ENCODE results near the gene SELENOM. TPM values are rescaled to one million over a fixed set of nuclear protein-coding genes. Genes with fewer than 3 reads are reported as not detected.

Gene SELENOM
- total and polyA plus RNA-seq, 2 of the 8 experiments (the other 6 are each of a cell fraction or from before 2014, with no cell fraction given): 22.7 to 40.0 TPM

- FAIRE-seq: no peak
- Histone ChIP-seq H3K14ac (ENCODE audit: insufficient read length) (no peak overlapping the region), H4K91ac (replicated peaks; ENCODE audit: insufficient read length, low read length) (no peak overlapping the region), H3K4me3 (ENCODE audit: extremely low read depth in 1 of 4, insufficient read depth in 2 of 4, low read depth in 3 of 4, low read length in 4 of 4) (no peak overlapping the region), H3K36me3 (ENCODE audit: control insufficient read depth in 2 of 4, insufficient read depth in 4 of 4, low read length in 3 of 4) (no peaks in the 10 kb centered on the region), H4K5ac (ENCODE audit: insufficient read length, low read depth, low read length) (no peak overlapping the region), H3K23ac (ENCODE audit: insufficient read length) (no peak overlapping the region), H2BK15ac (ENCODE audit: low read length) (peak overlapping the region; percentile 99), H2BK20ac (ENCODE audit: low read length) (peak overlapping the region; percentile 43; the same call in 1 of the 2 replicates), H2BK5ac (ENCODE audit: low read depth, low read length) (peak overlapping the region; percentile 52; the same call in 1 of the 2 replicates), H2AFZ (ENCODE audit: low read length) (no peak overlapping the region), H3K9me3 (ENCODE audit: insufficient read depth in 2 of 2, low read depth in 1 of 2, low read length in 1 of 2) (no peaks in the 10 kb centered on the region), H3K27me3 (replicated peaks in 1 of 4; ENCODE audit: control insufficient read depth in 3 of 4, extremely low read depth in 1 of 4, insufficient read depth in 3 of 4, low read length in 3 of 4) (no peaks in the 10 kb centered on the region; a peak in 1 of 7 replicates), H3K79me2 (ENCODE audit: control insufficient read depth in 1 of 2, insufficient read depth in 2 of 2, low read length in 2 of 2) (no peaks in the 10 kb centered on the region), H2AK5ac (ENCODE audit: low read depth, low read length) (peak overlapping the region; percentile 75; the same call in 1 of the 2 replicates), H4K8ac (ENCODE audit: extremely low read depth, insufficient read depth, low read length) (no peak overlapping the region), H3K4me2 (ENCODE audit: insufficient read depth in 1 of 2, low read depth in 2 of 2, low read length in 2 of 2) (no peak overlapping the region), H3K9ac (replicated peaks in 1 of 4; ENCODE audit: extremely low read depth in 1 of 4, low read depth in 3 of 4, low read length in 3 of 4) (no peak overlapping the region), H3K27ac (ENCODE audit: low read depth, low read length) (no peak overlapping the region), H4K20me1 (replicated peaks in 1 of 2; ENCODE audit: control insufficient read depth in 1 of 2, insufficient read depth in 2 of 2, low read length in 2 of 2) (no peaks in the 10 kb centered on the region), H2BK12ac (ENCODE audit: low read depth, low read length) (0 out of 2 replicates have a peak overlapping the region, but pooled peaks have one; percentile 60), H3K4me1 (replicated peaks in 1 of 4; ENCODE audit: control insufficient read depth in 3 of 4, insufficient read depth in 4 of 4, low read length in 3 of 4) (peaks cover 0 to 11% (median 5%) of the 10 kb centered on the region in 4 experiments; a peak in 6 of 7 replicates), H3K79me1 (ENCODE audit: low read depth, low read length) (no peaks in the 10 kb centered on the region), H3K23me2 (ENCODE audit: low read depth, low read length) (no peaks in the 10 kb centered on the region; the same call in 1 of the 2 replicates), H2BK120ac (replicated peaks; ENCODE audit: low read depth, low read length) (no peak overlapping the region), H3K4ac (replicated peaks; ENCODE audit: insufficient read length, low read depth, low read length) (peak overlapping the region; percentile 16), H3K56ac (replicated peaks; ENCODE audit: insufficient read length, low read depth, low read length) (no peak overlapping the region), H3K18ac (ENCODE audit: extremely low read depth, low read length) (no peak overlapping the region; the same call in 1 of the 2 replicates)
- ChIA-PET CTCF (ENCODE audit: partially characterized antibody) (interaction anchor here (1.0 to 2.0 kb wide), 2 partner anchors 17 to 32 kb away, joined by 3 to 6 read pairs; no protein-coding TSS in a partner anchor), POLR2A (ENCODE audit: partially characterized antibody) (interaction anchor here (1.8 kb wide), 1 partner anchor 14 kb away, joined by 9 read pairs; no protein-coding TSS in a partner anchor)
- TF ChIP-seq TBP (IDR thresholded peaks at IDR 0.05; ENCODE audit: low read depth, low read length) (no peak), TCF12 (IDR thresholded peaks at IDR 0.05; ENCODE audit: low read depth, low read length) (no peak), MAX (IDR thresholded peaks at IDR 0.05) (no peak), KDM5A (IDR thresholded peaks at IDR 0.05; ENCODE audit: low read length) (no peak), KDM4A (IDR thresholded peaks at IDR 0.05; ENCODE audit: low read depth, low read length, severe bottlenecking) (no peak), EGR1 (IDR thresholded peaks at IDR 0.05; ENCODE audit: borderline replicate concordance, low read depth, low read length) (no peak)
- 89% methylated on average over 4 of the region's 4 CpGs; no CpG with 5 or more reads in 1 of the 2 experiments for WGBS, 2 experiments (ENCODE audit: extremely low coverage in 1 of 2, insufficient coverage in 1 of 2, insufficient read length in 1 of 2, insufficient replicate concordance in 2 of 2, low coverage in 1 of 2, low lambda C conversion rate in 2 of 2, missing lambda C conversion rate in 1 of 2)
- no peak for DNase-seq (ENCODE audit: low read depth in 1 of 2, low spot score in 2 of 2)
Measured at GRCh38 chr22:31121403-31121802, 14.0 kb upstream of the SELENOM start.
